CD1c-positive myeloid dendritic cell (primary cell): ENCODE measurements around the gene CSTF3.
"Not testable (repeated sequence)": the region's sequence is repeated elsewhere in the genome, so short reads cannot be mapped to it uniquely, and the experiment has no call there.

ENCODE experiments used
- DNase-seq: peaks from one replicate; pipeline ENCODE4 v3.0.0-alpha.2; 2016; ENCODE audit errors: extremely low spot score

CSTF3 gene

GRCh38 chr11:33160587-33160986 lies 693 bp downstream of the CSTF3 start:
- DNase-seq, result no peak

GRCh38 chr11:33160136-33160535 lies 1.1 kb downstream of the CSTF3 start:
- DNase-seq, result peak; percentile 74

GRCh38 chr11:33159378-33159867 lies 1.9 kb downstream of the CSTF3 start:
- DNase-seq, result not testable (repeated sequence)

- no peak for DNase-seq
Observed at GRCh38 chr11:33158596-33159275, 2.5 kb downstream of the CSTF3 start.

GRCh38 chr11:33157103-33158027 lies 3.9 kb downstream of the CSTF3 start:
- no peak for DNase-seq

- DNase-seq, result no peak
Observed at GRCh38 chr11:33151399-33151798, 9.9 kb downstream of the CSTF3 start.

GRCh38 chr11:33147559-33147958 lies 13.7 kb downstream of the CSTF3 start:
- no peak for DNase-seq

- no peak for DNase-seq
Observed at GRCh38 chr11:33135768-33136443, 25.4 kb downstream of the CSTF3 start.

GRCh38 chr11:33135216-33135615 lies 26.1 kb downstream of the CSTF3 start:
- no peak for DNase-seq

- DNase-seq, result peak; percentile 7
Observed at GRCh38 chr11:33134276-33134675, 27.0 kb downstream of the CSTF3 start.

GRCh38 chr11:33133761-33134160 lies 27.5 kb downstream of the CSTF3 start:
- no peak for DNase-seq

- DNase-seq, result no peak
Observed at GRCh38 chr11:33132510-33132909, 28.8 kb downstream of the CSTF3 start.

- no peak for DNase-seq
Observed at GRCh38 chr11:33128739-33129138, 32.5 kb downstream of the CSTF3 start.

GRCh38 chr11:33125611-33126010 lies 35.7 kb downstream of the CSTF3 start:
- no peak for DNase-seq

GRCh38 chr11:33125025-33125424 lies 36.3 kb downstream of the CSTF3 start:
- no peak for DNase-seq

- DNase-seq, result not testable (repeated sequence)
Observed at GRCh38 chr11:33122696-33123095, 38.6 kb downstream of the CSTF3 start.

- no peak for DNase-seq
Observed at GRCh38 chr11:33116535-33116934, 44.7 kb downstream of the CSTF3 start.

- no peak for DNase-seq
Observed at GRCh38 chr11:33110083-33110482, 51.2 kb downstream of the CSTF3 start.

GRCh38 chr11:33109294-33109895 lies 51.9 kb downstream of the CSTF3 start:
- DNase-seq, result no peak

GRCh38 chr11:33103836-33104235 lies 57.4 kb downstream of the CSTF3 start:
- no peak for DNase-seq

- no peak for DNase-seq
Observed at GRCh38 chr11:33094157-33094556, 67.1 kb downstream of the CSTF3 start.

GRCh38 chr11:33089776-33090175 lies 71.5 kb downstream of the CSTF3 start:
- no peak for DNase-seq
